Pulmonary artery endothelial cell (primary cell): ENCODE data around the gene NT5C3B. TPM values are rescaled to one million over a fixed set of nuclear protein-coding genes. Genes with fewer than 3 reads are reported as not detected.

Source experiments
- DNase-seq: peaks from one replicate; pipeline ENCODE4 v3.0.0-alpha.2; 2011; ENCODE audit warnings: low read depth, low spot score
- total RNA-seq: library from RNA; depleted of rRNA; stranded (reverse); fragments of >200 nt; gene quantifications from 2 replicates; pipeline ENCODE4 v1.2.3, GENCODE V29; 2014

The NT5C3B gene
- total RNA-seq, 1 donor from 2014 or later, result 68.8 TPM

- DNase-seq, result no peak
Measured at GRCh38 chr17:41811549-41812380, 24.3 kb downstream of the NT5C3B start, which contains the start of gene P3H4. P3H4 (minus strand) TSS chr17:41811949; CDS start chr17:41811915, 34 bp downstream.

GRCh38 chr17:41810659-41811548 lies 25.1 kb downstream of the NT5C3B start:
- DNase-seq, result no peak

- no peak for DNase-seq
Measured at GRCh38 chr17:41806685-41807445, 29.2 kb downstream of the NT5C3B start.

- no peak for DNase-seq
Measured at GRCh38 chr17:41803049-41804020, 32.7 kb downstream of the NT5C3B start.

- no peak for DNase-seq
Measured at GRCh38 chr17:41801374-41802271, 34.4 kb downstream of the NT5C3B start.

- no peak for DNase-seq
Measured at GRCh38 chr17:41800601-41801373, 35.2 kb downstream of the NT5C3B start.

GRCh38 chr17:41799366-41799765 lies 36.7 kb downstream of the NT5C3B start:
- DNase-seq, result no peak

- DNase-seq, result no peak
Measured at GRCh38 chr17:41797377-41797776, 38.7 kb downstream of the NT5C3B start.

- no peak for DNase-seq
Measured at GRCh38 chr17:41796121-41796895, 39.7 kb downstream of the NT5C3B start.

GRCh38 chr17:41794540-41794975 lies 41.5 kb downstream of the NT5C3B start:
- DNase-seq, result no peak

- no peak for DNase-seq
Measured at GRCh38 chr17:41793784-41794539, 42.1 kb downstream of the NT5C3B start.

- no peak for DNase-seq
Measured at GRCh38 chr17:41792845-41793783, 42.9 kb downstream of the NT5C3B start.

- DNase-seq, result no peak
Measured at GRCh38 chr17:41787021-41787418, 49.0 kb downstream of the NT5C3B start.

GRCh38 chr17:41786227-41787020 lies 49.6 kb downstream of the NT5C3B start, which contains the start of gene JUP:
JUP (minus strand) TSS chr17:41786711; CDS start chr17:41771854, 14,857 bp downstream.
- DNase-seq, result peak; percentile 99

GRCh38 chr17:41785859-41786226 lies 50.2 kb downstream of the NT5C3B start:
- DNase-seq, result no peak
